Measurements from ENCODE around the gene ARHGAP5. TPM values are rescaled to one million over a fixed set of nuclear protein-coding genes. Genes with fewer than 3 reads are reported as not detected.

ARHGAP5 gene
- total RNA-seq, 2 experiments from 2014 or later = 8.1 to 20.4 TPM

- DNase-seq (ENCODE audit: low spot score) = no peak
- Histone ChIP-seq H3K9me3 (ENCODE audit: low read length) (no peaks in the 10 kb centered on the region), H3K9me2 (ENCODE audit: insufficient read depth, low read length) (no peaks in the 10 kb centered on the region), H3K79me2 (ENCODE audit: insufficient read depth, low read depth, low read length) (no peaks in the 10 kb centered on the region), H4K20me1 (ENCODE audit: insufficient read depth, low read length) (no peaks in the 10 kb centered on the region), H2AFZ (ENCODE audit: low read length) (no peak overlapping the region), H3K4me2 (ENCODE audit: low read length) (no peak overlapping the region), H3K4me1 (ENCODE audit: insufficient read depth, low read length, poor library complexity, severe bottlenecking) (no peaks in the 10 kb centered on the region), H3K4me3 (ENCODE audit: low read depth, low read length, poor library complexity, severe bottlenecking) (no peak overlapping the region), H3K27ac (ENCODE audit: low read depth, low read length, poor library complexity, severe bottlenecking) (no peak overlapping the region), H3K36me3 (ENCODE audit: insufficient read depth, low read length) (no peaks in the 10 kb centered on the region)
- ChIA-PET CTCF (ENCODE audit: unreplicated experiment) (no interaction called here), POLR2A (no interaction called here)
- TF ChIP-seq EZH2phosphoT487 (IDR thresholded peaks at IDR 0.05; ENCODE audit: borderline replicate concordance, low read depth, low read length) = no peak
- TF ChIP-seq CTCF (conservative IDR thresholded peaks at IDR 0.05; ENCODE audit: low read length) = no peak
- intact Hi-C loops (cut with micrococcal nuclease; ENCODE audit: unreplicated experiment) = no loop called here
- BruUV-seq (replicated peaks) = no TSS peak
Observed at GRCh38 chr14:32150392-32150791, 73.3 kb downstream of the ARHGAP5 start.

- H3K79me2 ChIP-seq (ENCODE audit: insufficient read depth, low read depth, low read length) = no peaks in the 10 kb centered on the region
- POLR2A ChIA-PET = no interaction called here
- no TSS peak for BruUV-seq (replicated peaks)
- H3K36me3 ChIP-seq (ENCODE audit: insufficient read depth, low read length) = no peaks in the 10 kb centered on the region
- DNase-seq (ENCODE audit: low spot score) = peak; percentile 13
- no peaks in the 10 kb centered on the region for H3K9me3 ChIP-seq (ENCODE audit: low read length)
- 0 out of 2 replicates have a peak overlapping the region, but pooled peaks have one; percentile 4 for H3K4me2 ChIP-seq (ENCODE audit: low read length)
- TF ChIP-seq EZH2phosphoT487 (IDR thresholded peaks at IDR 0.05; ENCODE audit: borderline replicate concordance, low read depth, low read length) (no peak), CTCF (conservative IDR thresholded peaks at IDR 0.05; ENCODE audit: low read length) (no peak)
- H3K27ac ChIP-seq (ENCODE audit: low read depth, low read length, poor library complexity, severe bottlenecking) = no peak overlapping the region
- no peak overlapping the region for H2AFZ ChIP-seq (ENCODE audit: low read length)
- peaks cover 9% of the 10 kb centered on the region for H3K4me1 ChIP-seq (ENCODE audit: insufficient read depth, low read length, poor library complexity, severe bottlenecking)
- no peaks in the 10 kb centered on the region for H4K20me1 ChIP-seq (ENCODE audit: insufficient read depth, low read length)
- CTCF ChIA-PET (ENCODE audit: unreplicated experiment) = no interaction called here
- H3K9me2 ChIP-seq (ENCODE audit: insufficient read depth, low read length) = no peaks in the 10 kb centered on the region
- H3K4me3 ChIP-seq (ENCODE audit: low read depth, low read length, poor library complexity, severe bottlenecking) = no peak overlapping the region
- intact Hi-C loops (cut with micrococcal nuclease; ENCODE audit: unreplicated experiment) = no loop called here
Observed at GRCh38 chr14:32166029-32166428, 88.9 kb downstream of the ARHGAP5 start.

- H3K79me2 ChIP-seq (ENCODE audit: insufficient read depth, low read depth, low read length) = no peaks in the 10 kb centered on the region
- no peaks in the 10 kb centered on the region for H3K9me2 ChIP-seq (ENCODE audit: insufficient read depth, low read length)
- TF ChIP-seq EZH2phosphoT487 (IDR thresholded peaks at IDR 0.05; ENCODE audit: borderline replicate concordance, low read depth, low read length) (no peak), CTCF (conservative IDR thresholded peaks at IDR 0.05; ENCODE audit: low read length) (no peak)
- ChIA-PET CTCF (ENCODE audit: unreplicated experiment) (no interaction called here), POLR2A (interaction anchor here (1.1 kb wide), 1 partner anchor 101 kb away, joined by 3 read pairs; no protein-coding TSS in a partner anchor)
- H2AFZ ChIP-seq (ENCODE audit: low read length) = no peak overlapping the region
- peaks cover 9% of the 10 kb centered on the region for H3K4me1 ChIP-seq (ENCODE audit: insufficient read depth, low read length, poor library complexity, severe bottlenecking)
- H3K9me3 ChIP-seq (ENCODE audit: low read length) = no peaks in the 10 kb centered on the region
- no peak overlapping the region for H3K27ac ChIP-seq (ENCODE audit: low read depth, low read length, poor library complexity, severe bottlenecking)
- no peak for DNase-seq (ENCODE audit: low spot score)
- H3K4me2 ChIP-seq (ENCODE audit: low read length) = no peak overlapping the region
- no peaks in the 10 kb centered on the region for H3K36me3 ChIP-seq (ENCODE audit: insufficient read depth, low read length)
- no peaks in the 10 kb centered on the region for H4K20me1 ChIP-seq (ENCODE audit: insufficient read depth, low read length)
- BruUV-seq (replicated peaks) = no TSS peak
- H3K4me3 ChIP-seq (ENCODE audit: low read depth, low read length, poor library complexity, severe bottlenecking) = no peak overlapping the region
- intact Hi-C loops (cut with micrococcal nuclease; ENCODE audit: unreplicated experiment) = no loop called here
Observed at GRCh38 chr14:32166924-32167323, 89.8 kb downstream of the ARHGAP5 start.

Data from OCI-LY7 (cell line).